Measurements from ENCODE around the gene ZNF24. TPM values are rescaled to one million over a fixed set of nuclear protein-coding genes. Genes with fewer than 3 reads are reported as not detected.

ZNF24 gene
- total and polyA plus RNA-seq, 8 donors, result 7.5 to 37.8 (median 21.3) TPM

- ATAC-seq, result no peak
- intact Hi-C loops (cut with DNase I), result no loop called here
Measured at GRCh38 chr18:35283923-35284794, 60.1 kb downstream of the ZNF24 start.

GRCh38 chr18:35282353-35282752, 61.9 kb downstream of the ZNF24 start:
- intact Hi-C loops (cut with DNase I), result no loop called here
- no peak for ATAC-seq
- WGBS, 2 donors, result 93 to 96% methylated on average over 1 of the region's 1 CpG

More at GRCh38 chr18:35283923-35284794, 60.1 kb downstream of the ZNF24 start:
- no peak overlapping the region for H3K27ac ChIP-seq
- H3K4me3 ChIP-seq, result no peak overlapping the region
- H3K4me1 ChIP-seq, result peaks cover 0 to 7% (median 4%) of the 10 kb centered on the region in 3 donors
- TF ChIP-seq, protein P1, sequence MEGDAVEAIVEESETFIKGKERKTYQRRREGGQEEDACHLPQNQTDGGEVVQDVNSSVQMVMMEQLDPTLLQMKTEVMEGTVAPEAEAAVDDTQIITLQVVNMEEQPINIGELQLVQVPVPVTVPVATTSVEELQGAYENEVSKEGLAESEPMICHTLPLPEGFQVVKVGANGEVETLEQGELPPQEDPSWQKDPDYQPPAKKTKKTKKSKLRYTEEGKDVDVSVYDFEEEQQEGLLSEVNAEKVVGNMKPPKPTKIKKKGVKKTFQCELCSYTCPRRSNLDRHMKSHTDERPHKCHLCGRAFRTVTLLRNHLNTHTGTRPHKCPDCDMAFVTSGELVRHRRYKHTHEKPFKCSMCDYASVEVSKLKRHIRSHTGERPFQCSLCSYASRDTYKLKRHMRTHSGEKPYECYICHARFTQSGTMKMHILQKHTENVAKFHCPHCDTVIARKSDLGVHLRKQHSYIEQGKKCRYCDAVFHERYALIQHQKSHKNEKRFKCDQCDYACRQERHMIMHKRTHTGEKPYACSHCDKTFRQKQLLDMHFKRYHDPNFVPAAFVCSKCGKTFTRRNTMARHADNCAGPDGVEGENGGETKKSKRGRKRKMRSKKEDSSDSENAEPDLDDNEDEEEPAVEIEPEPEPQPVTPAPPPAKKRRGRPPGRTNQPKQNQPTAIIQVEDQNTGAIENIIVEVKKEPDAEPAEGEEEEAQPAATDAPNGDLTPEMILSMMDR (IDR thresholded peaks at IDR 0.05), result no peak
- no peaks in the 10 kb centered on the region for H3K27me3 ChIP-seq
- no peak for FAIRE-seq
- H3K36me3 ChIP-seq, result no peaks in the 10 kb centered on the region
- H3K9me3 ChIP-seq, result no peaks in the 10 kb centered on the region
- DNase-seq, result peak in 1 of 6 donors; percentile 53
- 96 to 100% methylated on average over 7 of the region's 7 CpGs for WGBS, 2 donors

More at GRCh38 chr18:35282353-35282752, 61.9 kb downstream of the ZNF24 start:
- FAIRE-seq, result no peak
- no peaks in the 10 kb centered on the region for H3K9me3 ChIP-seq
- no peak for DNase-seq
- no peak overlapping the region for H3K4me3 ChIP-seq
- no peak overlapping the region for H3K27ac ChIP-seq
- no peaks in the 10 kb centered on the region for H3K27me3 ChIP-seq
- peaks cover 0 to 7% (median 4%) of the 10 kb centered on the region in 3 donors for H3K4me1 ChIP-seq
- TF ChIP-seq, protein P1 (IDR thresholded peaks at IDR 0.05), result no peak
- H3K36me3 ChIP-seq, result no peaks in the 10 kb centered on the region

Other genes with a start within 250 kb of the ZNF24 start
- gene ZNF397, start 103.4 kb downstream of the ZNF24 start, total RNA-seq, result 10 to 100 TPM in 3 of 6 donors, 1 to 10 TPM in 3; 8.5 to 16.3 (median 10.5) TPM
- gene ZNF397, start 103.4 kb downstream of the ZNF24 start, polyA plus RNA-seq, result 1 to 10 TPM; 8.9 to 9.7 TPM
- 10 to 100 TPM in 1 of 6 donors, 1 to 10 TPM in 5; 5.2 to 16.9 (median 8.5) TPM for gene ZSCAN30, start 54.2 kb downstream of the ZNF24 start, total RNA-seq
- gene ZSCAN30, start 54.2 kb downstream of the ZNF24 start, polyA plus RNA-seq, result 10 to 100 TPM in 1 of 2 donors, 1 to 10 TPM in 1; 8.7 to 13.9 TPM
- gene ZNF396, start 32.9 kb upstream of the ZNF24 start, total RNA-seq, result 1 to 10 TPM; 2.1 to 3.8 (median 2.4) TPM
- gene ZNF396, start 32.9 kb upstream of the ZNF24 start, polyA plus RNA-seq, result 1 to 10 TPM; 1.2 to 2.7 TPM
- 10 to 100 TPM in 2 of 6 donors, 1 to 10 TPM in 4; 6.1 to 12.1 (median 9.0) TPM for gene INO80C, start 153.5 kb upstream of the ZNF24 start, total RNA-seq
- 10 to 100 TPM; 17.1 to 25.6 TPM for gene INO80C, start 153.5 kb upstream of the ZNF24 start, polyA plus RNA-seq
- gene GALNT1, start 237.3 kb upstream of the ZNF24 start, total RNA-seq, result 10 to 100 TPM; 22.6 to 59.6 (median 31.4) TPM
- gene GALNT1, start 237.3 kb upstream of the ZNF24 start, polyA plus RNA-seq, result 10 to 100 TPM in 1 of 2 donors, 1 to 10 TPM in 1; 6.8 to 12.5 TPM